HG03039 (cell line): ENCODE data around the gene POLR2L.
A peak's percentile ranks its signal among the peaks of the same experiment; 100 is the strongest.

Source experiments
- ATAC-seq: cut with Tn5 transposase; IDR thresholded peaks from one replicate; pipeline ENCODE4 v1.9.1; 2021; ENCODE audit warnings: mild to moderate bottlenecking, moderate library complexity; ENCODE audit not compliant: unreplicated experiment

POLR2L gene

DNA sequence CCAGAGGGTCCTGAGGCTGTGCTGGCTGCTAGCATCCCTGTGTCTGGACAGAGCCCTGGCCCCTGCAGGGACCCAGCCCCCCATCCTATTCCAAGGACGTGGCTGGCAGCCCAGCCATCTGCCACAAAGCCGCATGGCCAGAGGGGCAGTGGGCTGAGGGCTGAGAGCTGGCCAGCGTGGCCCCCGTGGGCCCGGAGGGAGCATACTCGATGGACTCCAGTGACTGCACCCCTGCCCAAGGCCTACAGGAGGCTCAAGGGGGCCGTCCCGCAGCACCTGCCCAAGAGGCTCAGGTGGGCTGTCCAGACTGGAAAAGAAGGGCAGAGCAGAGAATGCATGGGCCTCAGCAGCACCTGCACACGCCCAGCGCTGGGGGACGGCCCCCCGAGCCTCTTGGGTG lies 13.5 kb upstream of the POLR2L start:
- no peak for ATAC-seq

DNA sequence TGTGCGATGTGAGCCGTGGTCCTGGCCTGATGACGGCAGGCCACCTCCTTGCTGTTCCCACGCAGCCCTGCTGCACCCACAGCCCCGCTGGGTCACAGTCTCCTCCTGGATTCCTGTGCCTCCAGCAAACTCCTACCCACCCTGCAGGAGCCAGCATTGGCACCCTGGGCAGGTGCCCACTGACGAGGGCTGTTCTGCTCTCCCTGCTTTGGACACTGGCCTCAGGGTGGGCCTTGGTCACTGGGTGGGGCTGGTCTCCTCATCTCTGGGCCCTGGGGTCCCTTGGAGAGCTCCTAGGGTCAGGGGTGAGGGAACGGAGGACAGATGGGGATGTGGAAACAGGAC lies 13.0 kb upstream of the POLR2L start:
- ATAC-seq, result no peak

DNA sequence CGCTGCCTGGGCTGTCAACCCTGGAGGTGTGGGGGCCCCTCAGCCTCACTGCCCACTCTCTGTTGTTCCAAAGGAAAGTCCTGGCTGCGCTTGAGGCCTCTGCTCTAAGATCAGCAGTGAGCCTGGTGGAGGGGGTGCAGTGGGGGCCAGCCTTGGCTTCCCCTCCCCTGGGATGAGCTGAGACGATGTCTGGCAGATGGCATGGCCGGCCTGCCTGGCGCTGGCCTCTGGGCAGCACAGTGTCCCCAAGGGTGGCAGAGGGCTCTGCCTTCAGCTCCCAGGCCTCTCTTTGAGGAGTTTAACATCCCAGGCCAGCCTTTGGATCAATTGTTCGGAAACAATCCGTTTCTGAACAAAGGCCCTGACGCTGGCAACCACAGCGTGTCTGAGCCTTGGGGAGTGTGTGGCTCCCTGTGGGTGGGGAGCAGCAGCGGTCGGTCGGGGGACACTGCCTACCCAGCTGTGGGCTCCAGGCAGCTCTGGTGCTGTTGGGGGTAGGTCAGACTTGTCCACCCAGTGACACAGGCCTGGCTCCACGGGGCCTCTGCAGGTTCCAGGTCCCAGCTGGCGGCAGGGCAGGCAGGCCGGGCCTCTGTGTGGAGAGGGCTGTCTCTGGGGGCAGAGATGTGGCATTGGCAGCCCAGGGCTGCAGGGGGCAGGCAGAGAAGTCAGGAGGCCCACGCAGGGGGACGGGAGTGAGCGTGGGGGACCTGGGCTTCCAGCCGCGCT lies 12.4 kb upstream of the POLR2L start:
- no peak for ATAC-seq

DNA sequence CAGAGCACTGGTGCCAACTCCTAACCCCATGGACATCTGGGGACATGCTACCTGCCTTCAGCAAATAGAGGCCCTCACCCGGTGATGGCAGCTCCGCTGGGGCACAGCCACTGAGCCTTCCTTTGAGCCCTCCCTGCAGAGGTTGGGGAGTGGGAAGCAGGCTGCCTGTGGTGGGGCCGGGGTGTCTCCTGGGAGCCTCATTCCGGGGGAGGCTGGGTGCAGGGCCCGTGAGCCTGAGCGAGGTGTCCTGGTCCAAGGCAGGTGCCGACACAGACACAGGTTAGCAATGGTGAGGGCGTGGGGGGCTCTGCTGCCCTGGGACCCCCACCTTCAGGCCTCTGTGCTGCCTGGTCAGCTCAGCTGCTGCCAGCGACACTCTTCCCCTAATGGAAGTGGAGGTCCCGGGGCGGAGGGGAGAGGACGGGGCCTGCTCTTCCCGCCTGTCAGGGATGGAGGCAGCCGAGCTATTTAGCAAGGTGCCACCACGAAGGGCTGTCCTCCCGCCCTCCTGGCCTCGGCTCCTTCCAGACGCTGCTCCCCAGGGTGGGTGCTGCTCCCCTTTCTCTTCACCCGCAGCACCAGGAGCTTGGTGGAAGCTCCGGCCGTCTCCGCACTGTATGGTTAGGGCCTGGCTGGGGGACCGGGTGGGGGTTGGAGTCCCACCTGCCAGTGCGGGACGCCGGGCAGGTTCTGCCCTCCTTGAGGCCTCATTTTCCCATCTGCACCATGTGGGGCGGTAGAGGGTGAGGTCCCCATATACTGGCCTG lies 11.5 kb upstream of the POLR2L start:
- no peak for ATAC-seq

DNA sequence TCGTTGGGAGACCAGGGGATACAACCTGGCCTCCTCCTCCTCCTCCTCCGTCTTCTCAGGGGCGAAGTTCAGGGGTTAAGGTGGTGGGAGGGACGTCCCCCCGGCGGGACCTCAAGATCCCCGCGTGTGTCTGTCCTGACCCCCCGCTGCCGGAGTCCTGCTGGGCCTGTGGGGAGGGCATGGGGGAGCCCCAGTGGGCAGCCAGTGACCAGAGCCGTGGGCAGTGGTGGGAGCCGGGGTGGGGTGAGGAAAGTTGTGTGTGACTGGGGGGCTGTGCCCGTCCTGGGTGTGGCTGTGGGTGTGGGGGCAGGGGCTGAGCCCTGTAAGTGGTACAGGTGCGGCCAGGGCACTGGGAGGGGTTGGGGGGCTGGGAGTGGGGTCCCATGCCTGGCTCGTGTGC lies 10.4 kb upstream of the POLR2L start:
- ATAC-seq, result no peak

DNA sequence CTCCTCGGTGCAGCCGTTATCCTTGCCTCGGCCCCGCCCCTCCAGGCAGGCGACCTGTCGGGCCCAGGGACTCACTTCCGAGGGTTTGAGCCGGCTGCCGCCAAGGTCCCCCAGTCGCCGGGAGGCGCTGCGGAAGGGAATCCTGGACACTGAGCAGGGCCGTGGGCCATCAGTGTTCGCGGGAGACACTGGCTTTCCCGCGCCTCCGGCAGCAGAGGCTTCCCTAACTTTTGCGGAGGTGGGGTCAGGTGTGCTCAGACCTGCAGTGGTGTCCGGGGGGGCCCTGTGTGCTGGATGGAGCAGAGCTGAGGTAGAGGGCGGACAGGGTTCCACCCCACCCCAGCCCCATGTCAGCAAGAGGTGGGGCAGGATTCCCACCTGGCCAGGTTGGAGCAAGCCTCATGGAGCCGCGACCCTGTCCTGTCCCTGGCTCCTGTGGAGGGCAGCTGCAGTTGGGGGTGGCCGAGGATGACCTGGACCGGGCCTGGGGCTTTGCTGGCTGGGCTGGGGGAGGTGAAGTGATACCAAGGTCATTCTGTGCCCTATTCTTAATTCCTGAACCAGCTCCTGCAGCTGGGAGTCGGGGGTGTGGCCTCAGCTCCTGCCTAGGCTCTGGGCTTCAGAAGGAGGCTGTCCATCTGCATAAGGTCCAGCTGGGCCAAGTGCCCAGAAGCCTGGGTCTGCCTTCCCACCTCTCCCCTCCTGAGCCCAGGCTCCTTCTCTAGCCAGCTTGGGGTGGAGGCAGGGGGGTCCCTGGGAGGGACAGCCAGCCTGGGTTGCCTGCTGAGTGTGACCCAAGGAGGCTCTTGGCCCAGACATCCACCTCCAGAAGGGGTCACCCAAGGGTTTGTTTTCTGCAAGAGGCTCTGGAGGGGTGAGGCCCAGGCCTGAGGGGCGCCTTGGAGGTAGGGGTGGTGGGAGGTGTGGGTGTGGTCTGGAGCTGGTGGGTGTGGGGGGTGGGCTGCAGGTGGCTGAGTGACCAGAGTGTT lies 8.7 kb upstream of the POLR2L start:
- no peak for ATAC-seq

DNA sequence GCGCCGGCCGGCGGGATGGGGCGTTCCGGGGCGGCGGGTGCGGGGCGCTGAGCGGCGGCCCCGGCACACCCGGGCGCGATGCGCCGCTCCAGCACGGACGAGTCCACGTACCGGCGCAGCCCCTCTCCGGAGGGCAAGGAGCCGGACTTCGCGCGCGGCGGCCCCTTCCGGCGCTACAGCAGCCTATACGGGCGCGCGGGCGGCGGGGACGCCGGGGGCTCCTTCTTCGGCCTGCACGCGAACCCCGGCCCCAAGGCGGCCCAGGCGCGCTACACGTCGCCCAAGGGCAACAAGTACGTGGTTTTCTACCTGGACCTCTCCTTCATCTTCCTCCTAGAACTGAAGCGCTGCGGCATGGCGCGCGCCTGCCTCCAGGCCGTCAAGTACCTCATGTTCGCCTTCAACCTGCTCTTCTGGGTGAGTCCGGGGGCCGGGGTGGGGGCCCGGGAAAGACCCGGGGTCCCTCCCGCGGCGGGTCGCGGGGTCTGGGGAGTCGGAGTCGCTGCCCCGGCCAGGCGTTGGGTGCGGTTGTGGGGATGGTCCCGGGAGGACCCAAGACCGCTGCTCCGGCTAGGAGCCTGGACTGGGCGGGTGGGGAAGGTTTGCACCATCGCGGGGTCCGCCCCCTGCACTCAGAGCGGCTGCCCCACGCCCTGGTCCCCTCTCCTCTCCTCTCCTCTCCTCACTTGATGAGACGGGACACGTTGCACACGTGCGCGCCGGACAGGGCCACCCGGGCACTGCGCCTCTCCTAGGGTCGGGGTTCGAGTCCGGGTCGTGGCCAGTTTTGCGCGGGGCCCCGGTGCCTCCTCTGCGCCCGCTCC lies 7.8 kb upstream of the POLR2L start:
- ATAC-seq, result no peak

DNA sequence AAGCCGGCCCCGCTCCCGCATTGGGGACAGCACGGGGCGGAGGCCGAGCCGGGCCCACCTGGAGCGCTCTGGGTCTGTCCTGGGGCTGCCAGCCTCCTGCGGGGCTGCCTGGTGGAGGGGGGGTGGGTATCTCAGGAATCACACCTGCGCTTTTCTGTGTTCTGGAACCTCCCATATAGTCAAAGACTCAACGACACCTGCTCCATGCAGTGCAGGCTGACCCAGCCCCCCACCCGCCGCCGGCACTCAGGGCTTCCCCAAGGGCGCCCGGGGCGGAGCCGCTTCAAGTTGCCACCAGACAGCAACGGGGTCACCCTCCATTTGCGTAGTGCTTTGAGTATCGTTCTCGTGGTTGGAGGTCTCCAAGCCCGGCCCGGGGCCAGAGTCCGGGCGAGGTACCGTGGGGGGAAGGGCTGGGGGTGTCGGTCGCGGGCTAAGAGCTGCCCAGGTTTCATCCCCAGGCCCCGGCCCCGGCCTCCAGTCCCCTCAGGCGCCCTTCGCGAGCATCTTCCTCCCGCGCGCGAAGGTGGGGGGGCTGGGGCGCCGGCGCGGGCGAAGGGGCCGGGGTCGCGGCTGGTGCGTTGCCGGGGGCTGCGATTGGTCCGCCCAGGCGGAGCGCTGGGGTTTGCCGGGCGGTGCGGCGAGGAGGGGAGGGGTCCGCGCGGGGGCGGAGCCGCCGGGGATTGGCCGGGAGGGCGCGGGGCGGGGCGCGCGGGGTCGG lies 6.9 kb upstream of the POLR2L start:
- no peak for ATAC-seq

DNA sequence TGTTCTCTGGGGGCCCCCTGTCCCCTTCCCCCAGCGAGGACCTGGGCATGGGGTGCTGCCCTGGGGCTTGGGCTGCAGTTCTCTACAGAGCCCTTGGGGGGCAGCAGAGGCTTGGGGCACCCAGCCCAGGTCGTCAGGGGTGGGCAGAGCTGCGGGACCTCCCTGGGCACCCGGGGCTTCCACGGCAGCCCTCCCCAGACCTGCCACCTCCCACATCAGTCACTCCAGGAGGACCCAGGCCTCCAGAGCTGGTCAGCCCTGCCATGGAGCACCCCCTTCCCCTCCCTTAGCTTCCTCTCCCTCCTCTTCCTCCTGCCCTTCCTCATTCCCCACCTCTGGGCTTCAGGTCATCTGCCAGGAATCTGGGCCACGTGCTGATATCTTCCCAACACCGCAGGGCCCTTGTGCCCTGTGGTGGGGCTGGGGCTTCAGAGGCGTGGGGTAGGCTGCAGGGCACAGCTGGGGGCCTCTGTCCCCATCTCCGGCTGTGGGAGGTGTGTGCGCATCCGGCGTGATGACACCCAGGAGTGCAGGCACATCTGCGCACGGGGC lies 6.1 kb upstream of the POLR2L start:
- ATAC-seq, result no peak

DNA sequence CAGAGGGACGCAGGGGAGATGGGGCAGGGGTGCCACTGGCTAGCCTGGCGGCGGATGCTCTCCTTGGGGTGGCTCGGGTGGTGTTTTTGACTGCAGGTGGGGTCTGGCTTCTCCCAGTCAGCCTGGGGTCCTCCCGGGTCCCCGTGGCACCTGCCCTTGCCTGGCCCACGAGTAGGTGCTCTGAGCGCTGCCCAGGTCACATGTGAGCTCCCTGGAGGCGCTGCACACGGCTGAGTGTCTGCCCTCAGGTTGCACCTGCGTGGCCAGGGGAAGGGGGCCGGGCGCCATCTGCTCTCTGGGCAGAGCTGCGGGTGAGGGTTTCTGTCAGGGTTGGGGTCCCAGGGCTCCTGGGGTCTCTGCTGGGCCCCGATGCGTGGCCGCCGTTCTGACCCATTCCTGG lies 5.5 kb upstream of the POLR2L start:
- ATAC-seq, result no peak

DNA sequence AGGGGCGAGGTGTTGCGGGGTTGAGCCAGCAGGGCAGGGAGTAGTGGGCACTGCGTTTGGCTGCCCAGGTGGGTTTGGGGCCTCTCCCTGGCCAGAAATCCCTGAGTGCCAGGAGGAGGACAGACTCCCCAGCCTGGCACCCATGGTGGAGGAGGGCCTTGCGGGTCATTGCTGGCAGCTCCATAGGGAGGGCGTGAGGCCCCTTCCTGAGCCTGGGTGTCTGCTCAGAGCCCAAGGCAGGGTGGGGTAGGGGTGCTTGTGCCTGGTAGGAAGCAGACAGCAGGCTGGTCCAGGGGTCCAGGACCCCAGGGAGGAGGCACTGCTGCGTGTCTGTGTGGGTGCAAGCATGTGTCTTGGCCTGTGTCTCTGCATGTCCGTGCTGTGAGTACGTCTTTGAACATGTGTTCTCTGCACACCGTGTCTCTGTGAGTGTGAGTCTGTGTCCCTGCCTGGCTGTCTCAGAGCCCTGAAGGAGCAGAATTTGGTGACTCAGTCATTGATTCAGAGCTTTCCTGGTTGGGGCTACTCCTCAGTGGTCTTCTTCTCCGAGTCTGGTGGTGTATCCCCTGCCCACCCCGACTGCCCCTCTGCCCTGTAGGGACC lies 4.3 kb upstream of the POLR2L start:
- ATAC-seq, result no peak

DNA sequence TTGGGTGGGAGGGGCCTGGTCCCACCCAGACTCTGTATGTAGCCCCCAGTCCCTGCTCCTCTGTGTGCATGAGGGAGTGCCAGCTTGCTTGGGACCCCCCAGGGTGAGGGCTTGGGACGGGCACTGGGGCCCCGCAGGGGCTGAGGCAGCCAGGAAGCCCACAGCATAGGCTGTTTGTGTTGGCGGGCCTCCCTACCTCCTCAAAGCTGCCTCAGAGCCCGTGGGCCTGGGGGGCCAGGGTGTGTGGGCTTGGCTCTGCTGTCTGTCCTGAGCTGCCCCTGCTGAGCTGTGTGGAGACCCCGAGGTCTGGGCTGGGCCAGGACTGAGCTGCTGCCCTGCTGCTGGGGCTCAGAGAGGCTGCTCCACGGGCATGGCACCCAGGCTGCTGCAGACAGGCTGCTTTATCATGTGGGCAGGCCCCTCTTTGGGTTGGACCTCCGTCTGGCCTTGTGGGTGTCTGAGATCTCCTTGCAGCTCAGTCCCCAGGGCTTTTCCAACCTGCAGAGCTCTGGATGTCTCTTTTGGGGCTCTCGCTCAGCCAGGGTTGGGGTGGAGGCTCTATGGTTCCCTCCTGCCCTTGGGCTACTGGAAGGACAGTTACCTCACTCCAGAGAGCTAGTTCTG lies 3.7 kb upstream of the POLR2L start:
- ATAC-seq, result no peak

DNA sequence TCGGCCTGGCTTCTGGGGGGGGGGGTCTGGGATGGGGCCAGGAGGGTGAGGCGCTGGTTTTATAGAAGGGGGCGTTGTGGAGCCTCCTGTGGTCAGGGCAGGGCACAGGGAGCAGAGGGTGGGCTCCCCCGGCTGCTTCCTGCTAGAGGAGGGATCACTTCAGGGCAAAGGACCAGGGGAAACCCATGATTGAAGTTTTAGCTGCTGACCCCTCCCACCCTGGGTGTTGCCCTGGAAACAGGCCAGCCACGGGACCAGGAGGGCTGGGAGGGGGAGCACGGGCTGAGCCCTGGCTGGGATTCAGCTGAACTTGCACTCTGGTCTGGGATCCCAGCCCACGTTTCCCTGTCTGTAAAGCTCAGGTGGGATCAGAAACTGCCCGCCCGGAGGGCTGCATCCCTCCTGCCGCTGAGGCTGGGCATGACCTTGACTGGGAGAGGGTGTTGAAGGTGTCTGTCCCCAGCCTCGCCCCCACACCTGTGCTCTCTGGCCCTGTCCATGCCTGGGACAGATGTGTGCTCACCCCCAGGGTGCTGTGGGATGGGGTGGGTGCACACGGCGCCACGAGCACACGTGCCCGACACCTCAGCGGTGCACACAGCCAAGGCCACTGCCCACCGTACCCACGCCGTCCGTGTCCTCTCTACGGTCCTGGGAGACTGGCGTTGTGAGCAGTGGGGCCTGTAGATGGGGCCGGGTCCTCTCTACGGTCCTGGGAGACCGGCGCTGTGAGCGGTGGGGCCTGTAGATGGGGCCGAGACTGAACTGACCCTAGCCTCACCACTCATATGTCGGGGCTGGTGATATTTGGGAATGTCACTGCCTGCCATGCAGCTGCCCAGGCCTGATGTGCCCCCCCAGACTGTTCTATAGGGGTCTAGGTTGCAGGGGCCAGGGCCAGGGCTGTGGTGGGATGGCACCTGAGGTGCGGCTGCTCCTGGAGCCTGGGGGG lies 2.6 kb upstream of the POLR2L start:
- ATAC-seq, result no peak

DNA sequence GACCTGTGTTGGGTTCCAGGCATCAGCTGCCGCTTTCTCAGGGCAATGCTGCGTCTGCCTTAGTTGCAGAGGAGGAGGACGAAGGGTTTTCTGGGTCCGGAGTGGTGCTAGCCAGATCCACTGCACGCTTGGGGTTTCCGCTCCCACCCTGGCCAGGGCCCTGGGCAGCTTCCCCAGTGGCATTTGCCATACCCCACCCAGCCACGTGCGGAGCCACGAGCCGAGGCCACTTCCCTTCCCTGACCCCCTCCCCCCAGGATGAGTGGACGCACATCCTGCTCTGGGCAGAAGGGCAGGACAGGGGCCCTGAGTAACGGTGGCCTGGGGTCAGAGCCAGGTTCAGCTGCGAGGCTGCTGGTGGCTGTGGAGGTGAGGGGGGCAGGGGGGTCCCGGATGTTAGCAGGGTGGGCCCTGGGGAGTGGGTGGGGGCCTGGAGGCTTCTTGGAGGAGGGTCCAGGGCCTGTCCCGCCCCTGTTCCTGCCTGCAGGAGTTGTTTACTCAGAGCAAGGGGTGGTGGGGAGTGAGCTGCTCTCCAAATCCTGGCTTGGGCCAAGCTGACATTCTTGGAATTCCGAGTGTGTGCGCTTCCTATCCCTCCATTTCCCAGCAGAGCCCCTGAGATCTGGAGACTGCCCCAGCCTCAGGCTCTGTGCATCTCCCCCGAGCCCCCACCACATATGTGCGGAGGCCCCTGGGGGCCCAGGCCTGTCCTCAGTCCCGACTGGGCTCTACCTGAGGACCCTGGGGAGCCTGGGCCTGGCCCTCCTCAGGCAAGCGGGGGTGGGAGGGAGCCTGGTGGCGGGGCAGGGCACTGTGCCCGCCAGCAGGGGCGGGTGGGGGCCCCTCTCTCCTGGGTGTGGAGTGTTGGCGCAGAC lies 1.7 kb upstream of the POLR2L start:
- no peak for ATAC-seq

DNA sequence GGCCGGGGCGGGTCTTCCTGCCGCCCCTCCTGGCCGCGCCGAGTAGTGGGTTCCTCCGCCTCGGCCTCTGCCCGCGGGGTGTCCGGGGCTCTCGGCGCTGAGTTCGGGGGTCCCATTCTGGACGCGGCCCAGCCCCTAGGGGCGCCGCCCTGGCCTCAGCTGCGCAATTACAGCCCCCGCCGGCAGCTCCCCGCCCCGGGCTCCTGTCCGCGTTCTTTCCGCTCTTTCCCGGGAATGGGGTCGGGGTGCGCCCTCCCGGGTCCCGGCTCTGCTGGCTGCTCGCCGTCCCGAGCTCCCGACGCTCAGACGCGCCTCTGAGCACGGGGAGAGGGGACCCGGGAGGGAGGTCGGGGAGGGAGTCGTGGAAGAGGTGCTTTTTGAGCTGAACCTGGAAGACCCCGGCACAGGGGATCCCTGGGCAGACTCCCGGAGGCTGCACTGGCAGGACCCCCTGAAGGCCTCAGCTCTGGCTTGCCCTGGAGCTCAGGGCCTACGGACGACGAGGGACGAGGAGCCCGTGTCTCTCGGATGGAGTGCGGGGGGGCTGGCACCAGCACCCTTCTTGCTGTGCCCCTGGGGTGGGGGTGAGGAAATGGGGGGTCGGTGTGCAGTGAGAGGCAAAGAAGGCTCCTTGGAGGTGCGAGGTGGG lies 881 bp upstream of the POLR2L start:
- no peak for ATAC-seq

DNA sequence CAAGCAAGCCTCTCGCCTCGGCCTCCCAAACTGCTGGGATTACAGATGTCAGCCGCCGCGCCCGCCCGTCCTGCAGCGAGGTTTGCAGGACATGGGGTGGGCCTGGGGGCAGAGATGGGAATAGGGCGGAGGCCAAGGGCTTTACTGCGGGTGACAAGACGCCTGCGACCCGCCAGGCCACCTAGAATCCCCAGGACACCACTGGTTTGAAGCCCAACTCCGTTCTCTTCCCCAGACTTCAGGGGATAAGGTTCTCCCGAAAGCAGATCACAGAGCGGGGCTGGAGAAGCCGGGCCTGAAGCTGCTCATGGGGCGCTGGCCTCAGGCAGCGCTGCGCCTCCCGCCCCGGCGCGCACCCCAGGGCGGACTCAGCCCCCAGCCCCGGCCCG lies 354 bp downstream of the POLR2L start:
- peak; percentile 6 for ATAC-seq
